ENCODE measurements around the gene CALB2.

Gene CALB2

DNA sequence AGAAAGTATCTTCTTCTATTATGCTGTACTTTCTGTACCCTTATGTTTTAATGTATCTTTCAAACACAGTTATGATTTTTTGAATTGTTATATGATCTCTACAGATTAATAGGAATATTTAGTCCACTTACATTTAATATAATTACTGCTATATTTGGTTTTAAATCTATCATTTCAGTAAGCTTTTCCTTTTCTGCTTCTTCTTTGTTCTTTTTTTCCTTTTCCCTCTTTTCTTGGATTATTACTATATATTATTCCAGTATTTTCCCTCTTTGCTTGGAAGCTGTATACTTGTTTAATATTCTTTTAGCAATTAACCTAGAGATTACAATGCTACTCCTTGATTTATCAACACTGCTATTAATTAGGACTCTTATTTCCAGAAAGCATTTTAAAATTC lies 69.9 kb downstream of the CALB2 start:
- no peak for DNase-seq

DNA sequence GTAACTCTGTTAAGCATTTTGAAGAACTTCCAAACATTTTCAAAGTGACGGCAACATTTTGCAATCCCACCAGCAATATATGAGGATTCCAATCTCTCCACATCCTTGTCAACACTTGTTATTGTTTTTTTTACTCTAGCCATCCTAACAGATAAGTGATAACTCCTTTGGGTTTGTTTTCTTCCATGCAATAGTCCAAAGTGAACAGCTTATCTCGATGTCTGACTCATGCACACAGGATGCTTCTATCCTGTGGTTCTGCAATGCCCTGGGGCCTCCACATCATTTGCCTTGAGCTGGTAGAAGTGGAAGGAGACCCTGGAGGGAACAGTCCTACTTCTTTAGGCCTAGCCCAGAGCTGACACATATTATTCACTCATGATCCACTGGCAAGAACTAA lies 70.4 kb downstream of the CALB2 start:
- DNase-seq = no peak

DNA sequence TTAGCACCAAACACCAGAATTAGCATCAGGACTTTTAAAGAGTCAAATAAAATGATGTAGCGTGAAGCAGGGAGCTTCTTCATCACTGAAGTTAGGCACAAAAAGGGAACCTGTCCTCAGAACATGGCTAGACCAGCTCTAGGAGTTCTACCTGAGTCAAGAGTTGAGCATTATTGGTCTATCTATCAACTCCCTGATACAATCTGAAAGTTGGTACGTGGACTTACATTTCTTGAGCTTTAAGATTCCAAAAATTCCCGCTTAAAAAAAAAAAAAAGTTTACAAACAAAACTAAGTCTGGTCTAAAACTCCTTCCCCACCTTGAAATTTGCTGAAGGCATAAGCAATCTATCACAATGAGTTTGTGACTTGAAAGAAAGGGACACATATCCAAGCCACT lies 71.1 kb downstream of the CALB2 start:
- DNase-seq = no peak

DNA sequence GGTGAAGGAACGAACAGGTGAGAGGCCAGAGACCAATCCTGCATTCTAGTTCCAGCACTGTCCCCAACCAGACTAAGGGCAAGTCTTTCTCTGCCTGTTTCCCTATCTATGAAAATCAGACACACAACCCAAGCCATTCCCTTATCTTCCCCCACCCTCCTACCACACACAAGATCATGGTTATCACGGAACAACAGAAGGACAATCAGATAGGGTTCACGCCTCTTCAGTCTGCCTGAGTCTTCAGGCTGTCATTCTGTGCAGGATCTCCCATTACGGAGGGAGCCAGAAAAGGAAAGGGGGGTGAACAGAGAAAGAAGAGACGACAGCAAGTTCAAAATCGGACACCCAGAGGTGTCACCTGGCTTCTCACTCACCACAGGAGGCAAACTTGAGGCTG lies 72.2 kb downstream of the CALB2 start:
- DNase-seq = no peak

DNA sequence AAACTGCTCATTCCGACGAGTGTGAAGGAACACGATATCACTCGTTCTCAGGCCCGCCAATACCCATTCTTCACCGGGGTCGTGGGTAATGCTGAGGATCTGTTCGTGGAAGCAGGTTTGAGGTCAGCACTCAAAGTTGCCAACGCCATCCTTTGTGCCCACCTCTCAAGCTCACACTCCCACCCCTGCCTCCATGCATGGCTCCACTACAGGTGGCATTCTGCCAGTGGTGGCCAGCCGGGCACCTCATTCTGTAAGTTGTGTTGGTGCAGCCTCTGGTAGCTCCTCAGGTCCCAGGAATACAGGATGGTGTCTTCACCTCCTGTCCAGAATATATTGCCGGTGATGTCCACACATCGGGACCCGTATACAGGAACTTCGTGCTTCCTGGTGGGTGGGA lies 72.7 kb downstream of the CALB2 start:
- no peak for DNase-seq

DNA sequence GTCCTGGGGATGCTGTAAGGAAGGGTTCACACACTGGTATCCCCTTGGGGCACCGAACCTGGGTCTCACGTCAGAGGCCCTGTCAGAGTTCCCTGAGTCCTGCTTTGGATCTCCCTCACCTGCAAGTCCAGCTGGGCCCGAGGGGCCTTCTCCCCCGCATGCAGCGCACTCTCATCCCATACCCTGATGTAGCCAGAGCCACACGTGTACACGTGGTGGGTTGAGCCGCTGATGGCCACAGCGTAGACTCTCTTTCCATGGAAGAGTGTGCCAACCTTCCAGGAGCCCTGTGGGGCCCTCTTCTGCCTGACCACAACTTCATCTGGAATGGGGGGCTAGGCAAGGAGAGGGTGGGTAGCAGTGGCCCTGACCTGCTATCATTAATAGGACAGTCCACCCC lies 73.5 kb downstream of the CALB2 start:
- no peak for DNase-seq

- DNase-seq = no peak
Observed at GRCh38 chr16:71432906-71433305, 74.4 kb downstream of the CALB2 start.

GRCh38 chr16:71436473-71436872 lies 78.0 kb downstream of the CALB2 start:
- no peak for DNase-seq

DNA sequence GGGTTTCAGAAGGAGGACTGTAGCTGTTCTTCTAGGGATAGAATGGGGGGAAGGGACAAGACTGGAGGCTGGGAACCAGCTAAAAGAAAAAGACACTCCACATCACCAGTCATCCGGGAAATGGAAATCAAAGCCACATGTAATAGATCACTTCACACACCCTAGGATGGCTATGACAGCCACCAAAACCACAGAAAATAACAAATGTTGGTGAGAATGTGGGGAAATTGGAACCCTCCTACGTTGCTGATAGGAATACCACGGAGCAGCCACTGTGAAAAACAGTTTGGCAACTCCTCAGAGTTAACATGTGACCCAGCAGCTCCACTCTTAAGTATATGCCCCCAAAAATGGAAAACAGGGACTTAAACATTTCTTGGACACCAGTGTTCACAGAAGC lies 81.0 kb downstream of the CALB2 start:
- no peak for DNase-seq

All from NCI-H774 (cell line).